ENCODE results near the gene RAE1.

RAE1 gene

GRCh38 chr20:57351042-57351783, at the start of gene RAE1:
Gene RAE1 (plus strand): TSS chr20:57351255. CDS start chr20:57354039, 2,784 bp downstream.
- DNase-seq (ENCODE audit: low spot score), result peak; percentile 91

- DNase-seq (ENCODE audit: low spot score), result no peak
These were observed 44.3 kb upstream of the RAE1 start for GRCh38 chr20:57306747-57307146.

- DNase-seq (ENCODE audit: low spot score), result no peak
These were observed 42.4 kb upstream of the RAE1 start for GRCh38 chr20:57308451-57309271.

- DNase-seq (ENCODE audit: low spot score), result peak; percentile 30
These were observed 41.4 kb upstream of the RAE1 start for GRCh38 chr20:57309544-57310115.

GRCh38 chr20:57310821-57311514, 40.1 kb upstream of the RAE1 start:
- no peak for DNase-seq (ENCODE audit: low spot score)

GRCh38 chr20:57312138-57312537, 38.9 kb upstream of the RAE1 start:
- no peak for DNase-seq (ENCODE audit: low spot score)

GRCh38 chr20:57313230-57313629, 37.8 kb upstream of the RAE1 start:
- DNase-seq (ENCODE audit: low spot score), result no peak

- DNase-seq (ENCODE audit: low spot score), result no peak
These were observed 37.1 kb upstream of the RAE1 start for GRCh38 chr20:57313951-57314350.

GRCh38 chr20:57315083-57315975, 35.7 kb upstream of the RAE1 start:
- DNase-seq (ENCODE audit: low spot score), result no peak

- no peak for DNase-seq (ENCODE audit: low spot score)
These were observed 35.0 kb upstream of the RAE1 start for GRCh38 chr20:57315976-57316480.

GRCh38 chr20:57316795-57317201, 34.3 kb upstream of the RAE1 start:
- no peak for DNase-seq (ENCODE audit: low spot score)

- no peak for DNase-seq (ENCODE audit: low spot score)
These were observed 33.7 kb upstream of the RAE1 start for GRCh38 chr20:57317316-57317788.

GRCh38 chr20:57317789-57318371, 33.2 kb upstream of the RAE1 start:
- no peak for DNase-seq (ENCODE audit: low spot score)

- no peak for DNase-seq (ENCODE audit: low spot score)
These were observed 31.5 kb upstream of the RAE1 start for GRCh38 chr20:57319584-57319983.

GRCh38 chr20:57320358-57320757, 30.7 kb upstream of the RAE1 start:
- DNase-seq (ENCODE audit: low spot score), result no peak

GRCh38 chr20:57321142-57321541, 29.9 kb upstream of the RAE1 start:
- DNase-seq (ENCODE audit: low spot score), result no peak

GRCh38 chr20:57322476-57322875, 28.6 kb upstream of the RAE1 start:
- no peak for DNase-seq (ENCODE audit: low spot score)

GRCh38 chr20:57323034-57323433, 28.0 kb upstream of the RAE1 start:
- DNase-seq (ENCODE audit: low spot score), result peak; percentile 11

GRCh38 chr20:57325632-57326356, 25.3 kb upstream of the RAE1 start:
- DNase-seq (ENCODE audit: low spot score), result no peak
